SH-SY5Y (cell line): ENCODE data around the gene DNAJC2.

Experiments
- GATA2 ChIP-seq: IDR thresholded peaks from 2 replicates; pipeline ENCODE4 v1.6.1; 2011; ENCODE audit warnings: mild to moderate bottlenecking, low read depth, low read length
- GATA3 ChIP-seq: IDR thresholded peaks from 2 replicates; pipeline ENCODE4 v1.6.1; 2011; ENCODE audit warnings: low read depth, mild to moderate bottlenecking, low read length, moderate library complexity

DNA sequence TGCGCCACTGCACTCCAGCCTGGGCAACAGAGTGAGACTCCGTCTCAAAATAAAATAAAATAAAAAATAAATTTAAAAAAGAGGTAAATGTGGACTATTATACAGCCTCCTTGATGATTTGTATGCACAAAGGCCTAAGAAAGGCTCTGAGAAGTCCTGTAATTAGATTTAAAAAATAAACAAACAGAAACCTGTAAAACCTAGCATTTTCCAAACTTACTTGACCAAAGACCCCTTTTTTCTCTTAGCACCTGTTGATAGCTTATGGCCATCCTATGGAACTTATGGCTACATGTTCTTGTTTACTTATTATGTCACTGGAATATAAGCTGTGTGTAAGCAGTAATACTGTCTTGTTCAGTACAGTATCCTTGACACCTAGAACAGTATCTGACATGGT, 5.7 kb downstream of the DNAJC2 start:
- TF ChIP-seq GATA2: no peak
- TF ChIP-seq GATA3: no peak
